Measurements from ENCODE around the gene ZACN.

Gene ZACN

GRCh38 chr17:76049239-76049638 is 29.7 kb upstream of the ZACN start:
- no peak for DNase-seq (ENCODE audit: extremely low read depth, low read depth)
- no peak for TF ChIP-seq CTCF (IDR thresholded peaks at IDR 0.05; ENCODE audit: low read depth, low read length)

- DNase-seq (ENCODE audit: extremely low read depth, low read depth): no peak
- no peak for TF ChIP-seq CTCF (IDR thresholded peaks at IDR 0.05; ENCODE audit: low read depth, low read length)
Measured at GRCh38 chr17:76049836-76050537, 29.0 kb upstream of the ZACN start.

- no peak for TF ChIP-seq CTCF (IDR thresholded peaks at IDR 0.05; ENCODE audit: low read depth, low read length)
- no peak for DNase-seq (ENCODE audit: extremely low read depth, low read depth)
Measured at GRCh38 chr17:76050538-76051467, 28.2 kb upstream of the ZACN start.

- no peak for TF ChIP-seq CTCF (IDR thresholded peaks at IDR 0.05; ENCODE audit: low read depth, low read length)
- DNase-seq (ENCODE audit: extremely low read depth, low read depth): no peak
Measured at GRCh38 chr17:76051561-76051960, 27.4 kb upstream of the ZACN start.

GRCh38 chr17:76053246-76054111 is 25.5 kb upstream of the ZACN start:
- TF ChIP-seq CTCF (IDR thresholded peaks at IDR 0.05; ENCODE audit: low read depth, low read length): no peak
- DNase-seq (ENCODE audit: extremely low read depth, low read depth): no peak

GRCh38 chr17:76054112-76054476 is 24.9 kb upstream of the ZACN start:
- no peak for TF ChIP-seq CTCF (IDR thresholded peaks at IDR 0.05; ENCODE audit: low read depth, low read length)
- no peak for DNase-seq (ENCODE audit: extremely low read depth, low read depth)

All from AG09319 (cell line).